Esophagus muscularis mucosa (tissue), 3 donors: ENCODE data around the gene AIG1.

Experiments used
- CTCF ChIP-seq, 3 experiments: fragments of 200-600 bp in 2 of 3; fragments of 450-650 bp in 1 of 3; sonication (generic) in 2 of 3; IDR thresholded peaks; one replicate each; pipeline ENCODE4 v1.5.1; 2017 to 2019; ENCODE audit warnings: antibody characterized with exemption in 3 of 3, mild to moderate bottlenecking in 2 of 3, moderate library complexity in 1 of 3
- POLR2A ChIP-seq: fragments of 450-650 bp; IDR thresholded peaks from one replicate; pipeline ENCODE4 v1.6.1; 2017; ENCODE audit warnings: antibody characterized with exemption, moderate library complexity, mild to moderate bottlenecking, low read depth

DNA sequence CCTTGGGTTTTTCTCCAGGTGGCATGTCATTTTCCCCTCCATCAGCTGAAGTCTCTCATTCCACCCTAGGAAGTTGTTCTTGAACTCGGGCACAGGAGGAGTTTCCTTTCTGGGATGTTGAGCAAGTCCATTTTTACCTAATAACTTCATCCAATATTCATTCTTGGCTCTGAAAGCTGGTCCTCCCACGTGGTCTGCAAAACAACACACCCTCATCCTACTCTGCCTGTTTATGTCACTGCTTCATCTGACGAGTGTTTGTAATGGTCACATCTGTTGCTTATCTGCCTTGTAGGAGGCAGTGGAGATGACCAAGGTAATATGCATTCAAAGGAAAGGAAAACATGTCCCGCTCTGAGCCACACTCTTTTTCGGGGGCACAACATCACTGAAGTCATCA is 41.7 kb upstream of the AIG1 start:
- TF ChIP-seq POLR2A (no peak), CTCF (IDR thresholded peaks at IDR 0.05) (no peak)
